ENCODE measurements around the gene KANSL1. TPM values are rescaled to one million over a fixed set of nuclear protein-coding genes. Genes with fewer than 3 reads are reported as not detected.
"Not testable (repeated sequence)": the region's sequence is repeated elsewhere in the genome, so short reads cannot be mapped to it uniquely, and the experiment has no call there.

KANSL1 gene
- total RNA-seq, 1 experiment from 2014 or later: 55.5 TPM

- H3K4me3 ChIP-seq (ENCODE audit: low read depth in 2 of 2, low read length in 2 of 2); intact Hi-C loops (cut with micrococcal nuclease; ENCODE audit: unreplicated experiment); ATAC-seq; H3K4me1 ChIP-seq (ENCODE audit: control insufficient read depth, insufficient read depth, low read length); H3K9me3 ChIP-seq (ENCODE audit: control insufficient read depth, insufficient read depth, low read depth, low read length); H3K27me3 ChIP-seq (ENCODE audit: control insufficient read depth, insufficient read depth, low read length); DNase-seq (ENCODE audit: low read depth, low spot score); in situ Hi-C loops (cut with HindIII; ENCODE audit: low pct_unique_long_range_greater_than_20kb, low sequenced_read_pairs); BruUV-seq (replicated peaks); H3K36me3 ChIP-seq (ENCODE audit: control insufficient read depth, insufficient read depth, low read length); CTCF ChIA-PET; POLR2A ChIA-PET: not testable (repeated sequence)
- H3K27ac ChIP-seq (ENCODE audit: low read length): 0 out of 2 replicates have a peak overlapping the region, but pooled peaks have one; percentile 66
Observed at GRCh38 chr17:46101785-46102617, 91.2 kb downstream of the KANSL1 start.

DNA sequence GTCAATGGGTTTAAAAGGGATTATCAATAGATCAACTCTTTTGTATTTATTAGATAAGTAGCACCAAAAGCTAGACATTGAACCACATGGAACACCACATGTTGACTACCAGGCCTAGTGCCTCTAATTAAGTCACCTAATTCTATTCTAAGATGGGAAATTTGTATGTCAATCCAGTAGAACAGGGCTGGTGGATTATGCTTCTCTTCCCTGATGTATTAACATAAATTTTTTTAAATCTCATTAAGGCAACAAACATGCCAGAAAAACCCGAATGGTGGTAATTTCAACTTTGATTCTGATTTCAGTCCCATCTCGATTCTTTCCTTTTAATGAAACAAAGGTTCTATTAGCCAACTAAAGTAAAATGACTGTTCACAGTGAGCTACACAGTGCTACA is 92.6 kb downstream of the KANSL1 start:
- POLR2A ChIA-PET: no interaction called here
- Histone ChIP-seq H3K4me3 (ENCODE audit: low read depth in 2 of 2, low read length in 2 of 2) (no peak overlapping the region), H3K9me3 (ENCODE audit: control insufficient read depth, insufficient read depth, low read depth, low read length) (no peaks in the 10 kb centered on the region), H3K27ac (ENCODE audit: low read length) (peak overlapping the region; percentile 66; the same call in 1 of the 2 replicates), H3K36me3 (ENCODE audit: control insufficient read depth, insufficient read depth, low read length) (no peaks in the 10 kb centered on the region), H3K4me1 (ENCODE audit: control insufficient read depth, insufficient read depth, low read length) (peaks cover 7% of the 10 kb centered on the region), H3K27me3 (ENCODE audit: control insufficient read depth, insufficient read depth, low read length) (no peaks in the 10 kb centered on the region)
- BruUV-seq (replicated peaks): TSS peak; percentile 48
- intact Hi-C loops (cut with micrococcal nuclease; ENCODE audit: unreplicated experiment) (no loop called here), in situ Hi-C loops (cut with HindIII; ENCODE audit: low pct_unique_long_range_greater_than_20kb, low sequenced_read_pairs) (no loop called here)
- ATAC-seq (no peak), DNase-seq (ENCODE audit: low read depth, low spot score) (no peak)
- CTCF ChIA-PET: interaction anchor here (0.6 kb wide), 1 partner anchor 92 kb away, joined by 3 read pairs; the partner anchor contains the start of gene KANSL1
- TF ChIP-seq POLR2AphosphoS5 (IDR thresholded peaks at IDR 0.05; ENCODE audit: low read depth, low read length): no peak
- TF ChIP-seq TCF7L2 (IDR thresholded peaks at IDR 0.05; ENCODE audit: low read depth, low read length): no peak
- no peak for TF ChIP-seq CTCF (IDR thresholded peaks at IDR 0.05)
- TF ChIP-seq SIN3A (IDR thresholded peaks at IDR 0.05; ENCODE audit: borderline replicate concordance, insufficient read depth, low read depth, low read length): no peak
- TF ChIP-seq, protein P1, sequence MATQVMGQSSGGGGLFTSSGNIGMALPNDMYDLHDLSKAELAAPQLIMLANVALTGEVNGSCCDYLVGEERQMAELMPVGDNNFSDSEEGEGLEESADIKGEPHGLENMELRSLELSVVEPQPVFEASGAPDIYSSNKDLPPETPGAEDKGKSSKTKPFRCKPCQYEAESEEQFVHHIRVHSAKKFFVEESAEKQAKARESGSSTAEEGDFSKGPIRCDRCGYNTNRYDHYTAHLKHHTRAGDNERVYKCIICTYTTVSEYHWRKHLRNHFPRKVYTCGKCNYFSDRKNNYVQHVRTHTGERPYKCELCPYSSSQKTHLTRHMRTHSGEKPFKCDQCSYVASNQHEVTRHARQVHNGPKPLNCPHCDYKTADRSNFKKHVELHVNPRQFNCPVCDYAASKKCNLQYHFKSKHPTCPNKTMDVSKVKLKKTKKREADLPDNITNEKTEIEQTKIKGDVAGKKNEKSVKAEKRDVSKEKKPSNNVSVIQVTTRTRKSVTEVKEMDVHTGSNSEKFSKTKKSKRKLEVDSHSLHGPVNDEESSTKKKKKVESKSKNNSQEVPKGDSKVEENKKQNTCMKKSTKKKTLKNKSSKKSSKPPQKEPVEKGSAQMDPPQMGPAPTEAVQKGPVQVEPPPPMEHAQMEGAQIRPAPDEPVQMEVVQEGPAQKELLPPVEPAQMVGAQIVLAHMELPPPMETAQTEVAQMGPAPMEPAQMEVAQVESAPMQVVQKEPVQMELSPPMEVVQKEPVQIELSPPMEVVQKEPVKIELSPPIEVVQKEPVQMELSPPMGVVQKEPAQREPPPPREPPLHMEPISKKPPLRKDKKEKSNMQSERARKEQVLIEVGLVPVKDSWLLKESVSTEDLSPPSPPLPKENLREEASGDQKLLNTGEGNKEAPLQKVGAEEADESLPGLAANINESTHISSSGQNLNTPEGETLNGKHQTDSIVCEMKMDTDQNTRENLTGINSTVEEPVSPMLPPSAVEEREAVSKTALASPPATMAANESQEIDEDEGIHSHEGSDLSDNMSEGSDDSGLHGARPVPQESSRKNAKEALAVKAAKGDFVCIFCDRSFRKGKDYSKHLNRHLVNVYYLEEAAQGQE (IDR thresholded peaks at IDR 0.05; ENCODE audit: insufficient read depth in 1 of 2, low read depth in 2 of 2, low read length in 1 of 2): no peak

GRCh38 chr17:46099865-46100264 is 93.4 kb downstream of the KANSL1 start:
- POLR2A ChIA-PET: no interaction called here
- ATAC-seq (no peak), DNase-seq (ENCODE audit: low read depth, low spot score) (no peak)
- in situ Hi-C loops (cut with HindIII; ENCODE audit: low pct_unique_long_range_greater_than_20kb, low sequenced_read_pairs) (no loop called here), intact Hi-C loops (cut with micrococcal nuclease; ENCODE audit: unreplicated experiment) (no loop called here)
- H3K4me3 ChIP-seq (ENCODE audit: low read depth in 2 of 2, low read length in 2 of 2): no peak overlapping the region
- CTCF ChIA-PET: interaction anchor here (0.6 kb wide), 2 partner anchors 86 to 93 kb away, joined by 3 read pairs; partner anchors contain the start of gene KANSL1
- H3K36me3 ChIP-seq (ENCODE audit: control insufficient read depth, insufficient read depth, low read length): no peaks in the 10 kb centered on the region
- H3K9me3 ChIP-seq (ENCODE audit: control insufficient read depth, insufficient read depth, low read depth, low read length): no peaks in the 10 kb centered on the region
- H3K27ac ChIP-seq (ENCODE audit: low read length): no peak overlapping the region
- H3K4me1 ChIP-seq (ENCODE audit: control insufficient read depth, insufficient read depth, low read length): peaks cover 7% of the 10 kb centered on the region
- BruUV-seq (replicated peaks): no TSS peak
- TF ChIP-seq, protein P1 (IDR thresholded peaks at IDR 0.05; ENCODE audit: insufficient read depth in 1 of 2, low read depth in 2 of 2, low read length in 1 of 2): no peak
- TF ChIP-seq SIN3A (IDR thresholded peaks at IDR 0.05; ENCODE audit: borderline replicate concordance, insufficient read depth, low read depth, low read length) (no peak), CTCF (IDR thresholded peaks at IDR 0.05) (no peak), POLR2AphosphoS5 (IDR thresholded peaks at IDR 0.05; ENCODE audit: low read depth, low read length) (no peak), TCF7L2 (IDR thresholded peaks at IDR 0.05; ENCODE audit: low read depth, low read length) (no peak)
- H3K27me3 ChIP-seq (ENCODE audit: control insufficient read depth, insufficient read depth, low read length): no peaks in the 10 kb centered on the region
